Measurements from ENCODE around the gene ACR. TPM values are rescaled to one million over a fixed set of nuclear protein-coding genes. Genes with fewer than 3 reads are reported as not detected.
A peak's percentile ranks its signal among the peaks of the same experiment; 100 is the strongest.
"Not testable (repeated sequence)": the region's sequence is repeated elsewhere in the genome, so short reads cannot be mapped to it uniquely, and the experiment has no call there.

Gene ACR
- total RNA-seq, 1 donor from 2014 or later, result not detected

GRCh38 chr22:50748630-50749029 lies 10.6 kb downstream of the ACR start:
- H3K9me3 ChIP-seq (ENCODE audit: insufficient read depth, low read depth, low read length); H3K4me2 ChIP-seq (ENCODE audit: low read length); H2AFZ ChIP-seq (ENCODE audit: low read depth, low read length); H3K27me3 ChIP-seq (ENCODE audit: insufficient read depth, low read length); H3K36me3 Mint-ChIP-seq (ENCODE audit: low read depth, unreplicated experiment); H3K4me1 ChIP-seq (ENCODE audit: insufficient read depth, low read length); H3K4me1 Mint-ChIP-seq (ENCODE audit: low read depth, unreplicated experiment); H3K27ac Mint-ChIP-seq (ENCODE audit: unreplicated experiment); H3K4me3 ChIP-seq (ENCODE audit: insufficient read depth, low read depth, low read length); DNase-seq (ENCODE audit: low read depth); H3K9me3 Mint-ChIP-seq (ENCODE audit: unreplicated experiment); H4K20me1 ChIP-seq (ENCODE audit: insufficient read depth, low read length); H3K9ac ChIP-seq (ENCODE audit: low read length); FAIRE-seq; H3K27ac ChIP-seq (ENCODE audit: low read depth, low read length); H3K36me3 ChIP-seq (ENCODE audit: insufficient read depth, low read length); H3K79me2 ChIP-seq (ENCODE audit: insufficient read depth, low read length); H3K4me3 Mint-ChIP-seq (ENCODE audit: unreplicated experiment): not testable (repeated sequence)
- H3K27me3 Mint-ChIP-seq (ENCODE audit: low read depth, unreplicated experiment), result peaks cover 57% of the 10 kb centered on the region

DNA sequence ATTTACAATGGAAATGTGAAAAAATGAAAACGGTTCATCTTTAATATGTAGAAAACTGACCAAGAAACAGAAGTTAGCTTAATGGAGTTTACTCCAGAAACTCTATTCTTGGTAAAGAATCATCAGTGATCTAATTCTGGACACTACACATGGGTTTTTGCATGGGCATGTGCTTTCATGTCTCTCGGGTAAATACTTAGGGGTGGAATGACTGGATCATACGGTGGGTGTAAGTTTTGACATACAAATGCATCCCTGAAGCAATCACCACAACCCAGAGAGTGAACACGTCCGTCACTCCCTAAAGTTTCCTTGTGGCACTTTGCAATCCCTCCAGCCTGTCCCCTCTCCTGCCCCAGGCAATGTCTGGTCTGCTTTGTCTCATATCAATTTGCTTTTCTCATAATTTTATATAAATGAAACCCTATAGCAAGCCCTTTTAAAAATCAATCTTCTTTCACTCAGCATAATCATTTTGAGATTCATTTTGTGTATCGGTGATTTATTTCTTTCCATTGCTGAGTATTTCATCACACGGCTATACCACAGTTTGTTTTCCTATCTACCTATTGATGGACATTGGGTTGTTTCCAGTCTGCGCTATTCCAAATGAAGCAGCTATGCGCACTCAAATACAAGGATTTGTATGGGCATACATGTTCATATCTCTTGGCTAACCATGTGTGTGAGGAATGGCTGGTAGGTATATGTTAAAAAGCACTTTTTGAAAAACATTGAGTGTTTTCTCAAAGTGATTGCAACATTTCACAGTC lies 11.5 kb downstream of the ACR start:
- H3K4me2 ChIP-seq (ENCODE audit: low read length); H3K9me3 ChIP-seq (ENCODE audit: insufficient read depth, low read depth, low read length); H3K4me3 ChIP-seq (ENCODE audit: insufficient read depth, low read depth, low read length); H3K79me2 ChIP-seq (ENCODE audit: insufficient read depth, low read length); H3K4me1 ChIP-seq (ENCODE audit: insufficient read depth, low read length); H3K9ac ChIP-seq (ENCODE audit: low read length); H3K27ac Mint-ChIP-seq (ENCODE audit: unreplicated experiment); H3K27ac ChIP-seq (ENCODE audit: low read depth, low read length); DNase-seq (ENCODE audit: low read depth); H4K20me1 ChIP-seq (ENCODE audit: insufficient read depth, low read length); FAIRE-seq; H3K36me3 Mint-ChIP-seq (ENCODE audit: low read depth, unreplicated experiment); H3K27me3 ChIP-seq (ENCODE audit: insufficient read depth, low read length); H3K4me3 Mint-ChIP-seq (ENCODE audit: unreplicated experiment); H3K36me3 ChIP-seq (ENCODE audit: insufficient read depth, low read length); H3K9me3 Mint-ChIP-seq (ENCODE audit: unreplicated experiment); H2AFZ ChIP-seq (ENCODE audit: low read depth, low read length); H3K4me1 Mint-ChIP-seq (ENCODE audit: low read depth, unreplicated experiment): not testable (repeated sequence)
- peaks cover 56% of the 10 kb centered on the region for H3K27me3 Mint-ChIP-seq (ENCODE audit: low read depth, unreplicated experiment)

GRCh38 chr22:50755251-50755650 lies 17.2 kb downstream of the ACR start:
- not testable (repeated sequence) for DNase-seq (ENCODE audit: low read depth); H3K79me2 ChIP-seq (ENCODE audit: insufficient read depth, low read length); H3K9me3 ChIP-seq (ENCODE audit: insufficient read depth, low read depth, low read length); H3K4me3 ChIP-seq (ENCODE audit: insufficient read depth, low read depth, low read length); FAIRE-seq; H3K27ac Mint-ChIP-seq (ENCODE audit: unreplicated experiment); H3K36me3 Mint-ChIP-seq (ENCODE audit: low read depth, unreplicated experiment); H3K4me1 Mint-ChIP-seq (ENCODE audit: low read depth, unreplicated experiment); H3K4me1 ChIP-seq (ENCODE audit: insufficient read depth, low read length); H3K27ac ChIP-seq (ENCODE audit: low read depth, low read length); H4K20me1 ChIP-seq (ENCODE audit: insufficient read depth, low read length); H3K9ac ChIP-seq (ENCODE audit: low read length); H3K27me3 ChIP-seq (ENCODE audit: insufficient read depth, low read length); H3K36me3 ChIP-seq (ENCODE audit: insufficient read depth, low read length); H2AFZ ChIP-seq (ENCODE audit: low read depth, low read length); H3K4me3 Mint-ChIP-seq (ENCODE audit: unreplicated experiment); H3K9me3 Mint-ChIP-seq (ENCODE audit: unreplicated experiment); H3K4me2 ChIP-seq (ENCODE audit: low read length)
- peaks cover 29% of the 10 kb centered on the region for H3K27me3 Mint-ChIP-seq (ENCODE audit: low read depth, unreplicated experiment)

DNA sequence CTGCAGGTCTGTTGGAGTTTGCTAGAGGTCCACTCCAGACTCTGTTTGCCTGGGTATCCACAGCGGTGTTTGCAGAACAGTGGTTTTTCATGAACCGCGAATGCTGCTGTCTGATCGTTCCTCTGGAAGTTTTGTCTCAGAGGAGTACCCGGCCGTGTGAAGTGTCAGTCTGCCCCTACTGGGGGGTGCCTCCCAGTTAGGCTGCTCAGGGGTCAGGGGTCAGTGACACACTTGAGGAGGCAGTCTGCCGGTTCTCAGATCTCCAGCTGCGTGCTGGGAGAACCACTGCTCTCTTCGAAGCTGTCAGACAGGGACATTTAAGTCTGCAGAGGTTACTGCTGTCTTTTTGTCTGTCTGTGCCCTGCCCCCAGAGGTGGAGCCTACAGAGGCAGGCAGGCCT lies 18.4 kb downstream of the ACR start:
- H3K4me3 ChIP-seq (ENCODE audit: insufficient read depth, low read depth, low read length); FAIRE-seq; H2AFZ ChIP-seq (ENCODE audit: low read depth, low read length); H3K36me3 Mint-ChIP-seq (ENCODE audit: low read depth, unreplicated experiment); H3K27me3 ChIP-seq (ENCODE audit: insufficient read depth, low read length); H3K9ac ChIP-seq (ENCODE audit: low read length); H3K4me1 ChIP-seq (ENCODE audit: insufficient read depth, low read length); H3K9me3 Mint-ChIP-seq (ENCODE audit: unreplicated experiment); H3K36me3 ChIP-seq (ENCODE audit: insufficient read depth, low read length); H3K4me2 ChIP-seq (ENCODE audit: low read length); H3K9me3 ChIP-seq (ENCODE audit: insufficient read depth, low read depth, low read length); H3K27ac Mint-ChIP-seq (ENCODE audit: unreplicated experiment); H3K27ac ChIP-seq (ENCODE audit: low read depth, low read length); H4K20me1 ChIP-seq (ENCODE audit: insufficient read depth, low read length); H3K79me2 ChIP-seq (ENCODE audit: insufficient read depth, low read length); DNase-seq (ENCODE audit: low read depth); H3K4me1 Mint-ChIP-seq (ENCODE audit: low read depth, unreplicated experiment): not testable (repeated sequence)
- H3K4me3 Mint-ChIP-seq (ENCODE audit: unreplicated experiment), result peak overlapping the region; percentile 95
- H3K27me3 Mint-ChIP-seq (ENCODE audit: low read depth, unreplicated experiment), result peaks cover 21% of the 10 kb centered on the region

GRCh38 chr22:50756949-50757491 lies 19.0 kb downstream of the ACR start:
- not testable (repeated sequence) for FAIRE-seq; H3K27me3 ChIP-seq (ENCODE audit: insufficient read depth, low read length); H3K27ac ChIP-seq (ENCODE audit: low read depth, low read length); H3K36me3 Mint-ChIP-seq (ENCODE audit: low read depth, unreplicated experiment); H3K36me3 ChIP-seq (ENCODE audit: insufficient read depth, low read length); H3K4me1 ChIP-seq (ENCODE audit: insufficient read depth, low read length); DNase-seq (ENCODE audit: low read depth); H3K79me2 ChIP-seq (ENCODE audit: insufficient read depth, low read length); H4K20me1 ChIP-seq (ENCODE audit: insufficient read depth, low read length); H3K9me3 ChIP-seq (ENCODE audit: insufficient read depth, low read depth, low read length); H3K9me3 Mint-ChIP-seq (ENCODE audit: unreplicated experiment); H3K4me1 Mint-ChIP-seq (ENCODE audit: low read depth, unreplicated experiment)
- Mint-ChIP-seq H3K27me3 (ENCODE audit: low read depth, unreplicated experiment) (peaks cover 18% of the 10 kb centered on the region), H3K4me3 (ENCODE audit: unreplicated experiment) (peak overlapping the region; percentile 95), H3K27ac (ENCODE audit: unreplicated experiment) (peak overlapping the region; percentile 96)
- H3K4me3 ChIP-seq (ENCODE audit: insufficient read depth, low read depth, low read length), result peak overlapping the region; percentile 53
- peak overlapping the region; percentile 82 for H3K4me2 ChIP-seq (ENCODE audit: low read length)
- peak overlapping the region; percentile 48 for H3K9ac ChIP-seq (ENCODE audit: low read length)
- peak overlapping the region; percentile 79 for H2AFZ ChIP-seq (ENCODE audit: low read depth, low read length)

GRCh38 chr22:50759597-50760341 lies 21.8 kb downstream of the ACR start:
- H3K9ac ChIP-seq (ENCODE audit: low read length); H3K36me3 Mint-ChIP-seq (ENCODE audit: low read depth, unreplicated experiment); H3K36me3 ChIP-seq (ENCODE audit: insufficient read depth, low read length); H3K27ac ChIP-seq (ENCODE audit: low read depth, low read length); H3K4me3 ChIP-seq (ENCODE audit: insufficient read depth, low read depth, low read length); H2AFZ ChIP-seq (ENCODE audit: low read depth, low read length); H3K4me3 Mint-ChIP-seq (ENCODE audit: unreplicated experiment); H3K4me1 Mint-ChIP-seq (ENCODE audit: low read depth, unreplicated experiment); H4K20me1 ChIP-seq (ENCODE audit: insufficient read depth, low read length); H3K27me3 ChIP-seq (ENCODE audit: insufficient read depth, low read length); H3K4me1 ChIP-seq (ENCODE audit: insufficient read depth, low read length); H3K79me2 ChIP-seq (ENCODE audit: insufficient read depth, low read length); H3K9me3 Mint-ChIP-seq (ENCODE audit: unreplicated experiment); H3K4me2 ChIP-seq (ENCODE audit: low read length); H3K9me3 ChIP-seq (ENCODE audit: insufficient read depth, low read depth, low read length); H3K27ac Mint-ChIP-seq (ENCODE audit: unreplicated experiment); H3K27me3 Mint-ChIP-seq (ENCODE audit: low read depth, unreplicated experiment): not testable (repeated sequence)
- DNase-seq (ENCODE audit: low read depth) (peak; percentile 41), FAIRE-seq (peak; percentile 9)
